Sigmoid colon (tissue), 7 donors: ENCODE data around the gene EFEMP1. TPM values are rescaled to one million over a fixed set of nuclear protein-coding genes. Genes with fewer than 3 reads are reported as not detected.

Experiments used
- DNase-seq: peaks from one replicate; pipeline ENCODE4 v3.0.0-alpha.2; 2019
- H3K27ac ChIP-seq, 4 donors: fragments of 200-600 bp; sonication (generic); one replicate each; pipeline ENCODE4 v1.5.1; 2016 to 2019; ENCODE audit warnings: mild to moderate bottlenecking in 1 of 4
- H3K27me3 ChIP-seq, 3 donors: fragments of 200-600 bp; sonication (generic); one replicate each; pipeline ENCODE4 v1.5.1; 2019; ENCODE audit warnings: mild to moderate bottlenecking in 1 of 3
- H3K36me3 ChIP-seq, 4 donors: fragments of 200-600 bp; sonication (generic); one replicate each; pipeline ENCODE4 v1.5.1; 2016 to 2019
- H3K4me1 ChIP-seq, 4 donors: fragments of 200-600 bp; sonication (generic); one replicate each; pipeline ENCODE4 v1.5.1; 2017 to 2019
- H3K4me3 ChIP-seq, 4 donors: fragments of 200-600 bp; sonication (generic); one replicate each; pipeline ENCODE4 v1.5.1; 2017 to 2019; ENCODE audit warnings: mild to moderate bottlenecking in 2 of 4, moderate library complexity in 1 of 4
- H3K9me3 ChIP-seq, 4 donors: fragments of 200-600 bp in 3 of 4; sonication (generic) in 3 of 4; one replicate each; pipeline versions ENCODE4 v1.5.1 to v1.6.1; 2013 to 2019
- EP300 ChIP-seq, 4 donors: sonication (generic); formaldehyde crosslinking; IDR thresholded peaks; one replicate each; pipeline ENCODE4 v1.6.1; 2017; ENCODE audit warnings: antibody characterized with exemption in 4 of 4
- POLR2A ChIP-seq, 2 donors: fragments of 450-650 bp; IDR thresholded peaks; one replicate each; pipeline ENCODE4 v1.6.1; 2016; ENCODE audit warnings: antibody characterized with exemption in 2 of 2, mild to moderate bottlenecking in 2 of 2, moderate library complexity in 2 of 2
- POLR2AphosphoS5 ChIP-seq, 4 donors: sonication (generic); formaldehyde crosslinking; IDR thresholded peaks; one replicate each; pipeline ENCODE4 v1.6.1; 2017; ENCODE audit warnings: antibody characterized with exemption in 4 of 4
- whole genome bisulfite sequencing, 2 donors: extraction: QIAGEN DNeasy Blood & Tissue Kit; methylation state at CpG; one replicate each; pipeline ENCODE4 v1.1.7; 2013; 5-methylcytosine and 5-hydroxymethylcytosine counted together
- intact Hi-C: fragments of 100-400 bp; cut with DNase I; formaldehyde crosslinking; loops from one replicate; pipeline ENCODE4 v1.15.1; 2023
- polyA plus RNA-seq, 3 donors: library from polyadenylated mRNA; stranded (reverse); fragments of 200-250 nt; gene quantifications; one replicate each; pipeline ENCODE4 v1.2.3, GENCODE V29; 2013
- total RNA-seq, 4 donors: library from RNA; depleted of rRNA; stranded (reverse); fragments of >200 nt; gene quantifications; one replicate each; pipeline ENCODE4 v1.1.0, GENCODE V29; 2016
- TF ChIP-seq, protein P1 (sequence below), 4 experiments: fragments of 450-650 bp in 3 of 4; fragments of 200-600 bp in 1 of 4; IDR thresholded peaks; one replicate each; pipeline ENCODE4 v1.5.1; 2016 to 2019; ENCODE audit warnings: antibody characterized with exemption in 4 of 4, mild to moderate bottlenecking in 3 of 4, moderate library complexity in 2 of 4
- donor health status: healthy with polysubstance abuse.
- donor health status: Bipolar disorder and iron deficiency.
- donor health status: healthy.

EFEMP1 gene
- total and polyA plus RNA-seq, 7 donors = 5.3 to 111 (median 37.7) TPM

DNA sequence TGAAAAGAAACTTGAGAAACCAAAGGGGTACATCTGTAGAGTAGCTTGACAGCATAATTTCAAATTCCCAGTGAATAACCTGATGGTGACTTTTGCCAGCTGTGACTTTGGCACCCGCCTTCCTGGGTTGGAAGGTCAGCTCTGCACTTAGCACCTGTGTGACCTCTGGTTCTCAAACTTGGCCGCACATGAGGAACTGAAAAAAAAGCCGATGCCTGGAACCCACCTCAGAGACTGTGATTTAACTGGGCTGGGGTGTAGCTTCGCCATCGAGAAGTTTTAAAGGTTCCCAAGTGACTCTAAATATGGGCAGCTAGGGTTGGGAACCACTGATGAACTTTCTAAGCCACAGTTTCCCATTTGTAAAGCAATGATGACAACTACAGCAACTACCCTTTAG, 6.5 kb downstream of the EFEMP1 start:
- 85 to 90% methylated on average over 5 of the region's 5 CpGs for WGBS, 2 donors
- H3K4me1 ChIP-seq = no peaks in the 10 kb centered on the region
- H3K4me3 ChIP-seq = no peak overlapping the region
- no peaks in the 10 kb centered on the region for H3K27me3 ChIP-seq
- H3K27ac ChIP-seq = no peak overlapping the region
- intact Hi-C loops = no loop called here
- H3K9me3 ChIP-seq = no peaks in the 10 kb centered on the region
- TF ChIP-seq, protein P1, sequence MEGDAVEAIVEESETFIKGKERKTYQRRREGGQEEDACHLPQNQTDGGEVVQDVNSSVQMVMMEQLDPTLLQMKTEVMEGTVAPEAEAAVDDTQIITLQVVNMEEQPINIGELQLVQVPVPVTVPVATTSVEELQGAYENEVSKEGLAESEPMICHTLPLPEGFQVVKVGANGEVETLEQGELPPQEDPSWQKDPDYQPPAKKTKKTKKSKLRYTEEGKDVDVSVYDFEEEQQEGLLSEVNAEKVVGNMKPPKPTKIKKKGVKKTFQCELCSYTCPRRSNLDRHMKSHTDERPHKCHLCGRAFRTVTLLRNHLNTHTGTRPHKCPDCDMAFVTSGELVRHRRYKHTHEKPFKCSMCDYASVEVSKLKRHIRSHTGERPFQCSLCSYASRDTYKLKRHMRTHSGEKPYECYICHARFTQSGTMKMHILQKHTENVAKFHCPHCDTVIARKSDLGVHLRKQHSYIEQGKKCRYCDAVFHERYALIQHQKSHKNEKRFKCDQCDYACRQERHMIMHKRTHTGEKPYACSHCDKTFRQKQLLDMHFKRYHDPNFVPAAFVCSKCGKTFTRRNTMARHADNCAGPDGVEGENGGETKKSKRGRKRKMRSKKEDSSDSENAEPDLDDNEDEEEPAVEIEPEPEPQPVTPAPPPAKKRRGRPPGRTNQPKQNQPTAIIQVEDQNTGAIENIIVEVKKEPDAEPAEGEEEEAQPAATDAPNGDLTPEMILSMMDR (IDR thresholded peaks at IDR 0.05) = no peak
- TF ChIP-seq EP300 (IDR thresholded peaks at IDR 0.05) = no peak
- no peak for TF ChIP-seq POLR2A (IDR thresholded peaks at IDR 0.05)
- TF ChIP-seq POLR2AphosphoS5 (IDR thresholded peaks at IDR 0.05) = no peak
- no peak for DNase-seq
- no peaks in the 10 kb centered on the region for H3K36me3 ChIP-seq

DNA sequence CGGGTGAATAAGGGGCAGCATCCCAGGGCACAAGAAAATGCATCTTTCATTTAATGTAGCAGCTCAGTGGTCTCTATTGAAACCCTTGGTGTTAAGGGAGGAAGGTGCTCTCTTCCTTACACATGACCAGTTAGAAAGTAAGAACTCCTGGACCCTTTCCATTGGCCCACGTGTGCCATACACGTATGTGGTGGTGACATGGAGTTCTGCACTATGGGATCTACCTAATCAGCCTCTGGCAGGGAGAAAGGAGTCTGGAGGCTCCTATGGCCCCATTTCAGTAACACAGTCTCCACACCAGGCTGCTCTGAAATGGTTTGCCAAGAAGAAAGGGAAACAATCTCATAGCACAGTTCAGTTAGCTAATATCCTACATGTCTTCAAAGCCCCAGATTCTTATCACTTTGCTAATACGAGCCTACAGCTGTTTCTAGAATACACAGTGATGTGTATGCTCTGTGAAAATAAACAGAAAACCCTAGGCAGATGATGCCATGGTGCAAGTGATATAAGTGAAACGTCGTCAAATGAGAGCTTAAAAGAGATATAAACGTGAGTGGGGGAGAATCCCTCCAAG, 7.0 kb downstream of the EFEMP1 start:
- DNase-seq = no peak
- H3K4me1 ChIP-seq = no peaks in the 10 kb centered on the region
- H3K36me3 ChIP-seq = no peaks in the 10 kb centered on the region
- no peak overlapping the region for H3K27ac ChIP-seq
- H3K27me3 ChIP-seq = no peaks in the 10 kb centered on the region
- intact Hi-C loops = no loop called here
- WGBS, 2 donors = 69 to 76% methylated on average over 7 of the region's 7 CpGs
- TF ChIP-seq, protein P1 (IDR thresholded peaks at IDR 0.05) = no peak
- H3K9me3 ChIP-seq = no peaks in the 10 kb centered on the region
- H3K4me3 ChIP-seq = no peak overlapping the region

DNA sequence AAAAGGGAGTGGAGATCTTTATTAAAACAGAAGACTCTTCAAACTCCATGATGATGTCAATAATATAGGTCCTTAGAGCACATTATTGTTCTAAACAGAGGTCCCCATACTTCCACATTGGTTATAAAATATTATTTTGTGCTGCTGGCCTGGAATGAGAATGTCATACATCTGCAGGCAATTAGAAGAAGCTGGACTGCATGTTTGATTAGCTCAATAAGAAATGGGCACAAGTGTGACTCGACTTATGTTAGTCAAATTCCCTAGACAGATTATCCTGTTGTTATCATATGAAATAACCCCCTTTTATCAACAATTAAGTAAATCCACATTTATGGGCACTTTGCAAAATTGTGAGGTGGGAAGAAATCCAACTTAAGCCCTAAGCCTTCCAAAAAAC, 8.8 kb downstream of the EFEMP1 start:
- Histone ChIP-seq H3K27me3 (no peaks in the 10 kb centered on the region), H3K4me3 (no peak overlapping the region), H3K4me1 (no peaks in the 10 kb centered on the region), H3K36me3 (no peaks in the 10 kb centered on the region), H3K27ac (no peak overlapping the region), H3K9me3 (no peaks in the 10 kb centered on the region)
- no peak for TF ChIP-seq POLR2AphosphoS5 (IDR thresholded peaks at IDR 0.05)
- TF ChIP-seq, protein P1 (IDR thresholded peaks at IDR 0.05) = no peak
- TF ChIP-seq POLR2A (IDR thresholded peaks at IDR 0.05) = no peak
- no peak for TF ChIP-seq EP300 (IDR thresholded peaks at IDR 0.05)
- DNase-seq = no peak
- WGBS, 2 donors = 71 to 87% methylated on average over 1 of the region's 1 CpG
- intact Hi-C loops = no loop called here

DNA sequence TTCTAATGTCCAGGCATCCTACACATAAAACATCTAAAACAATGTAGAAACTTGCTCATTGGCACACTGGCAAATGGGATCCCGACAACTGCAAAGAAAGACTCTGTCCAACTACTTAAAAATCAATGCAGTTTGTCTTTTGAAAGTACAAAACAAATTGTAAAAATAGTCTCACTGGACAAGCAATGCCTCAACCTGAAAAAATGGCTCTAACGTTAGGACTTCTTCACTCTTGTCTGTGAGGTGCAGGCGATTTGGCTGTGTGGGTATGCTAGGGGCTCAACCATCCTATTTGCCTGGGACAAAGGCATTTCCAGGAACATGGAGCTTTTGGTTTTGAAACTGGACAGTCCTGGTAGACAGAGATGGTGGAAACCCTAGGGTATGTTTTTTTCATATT, 10.7 kb downstream of the EFEMP1 start:
- Histone ChIP-seq H3K36me3 (no peaks in the 10 kb centered on the region), H3K27ac (no peak overlapping the region), H3K9me3 (no peaks in the 10 kb centered on the region), H3K27me3 (no peaks in the 10 kb centered on the region), H3K4me3 (no peak overlapping the region), H3K4me1 (no peaks in the 10 kb centered on the region)
- 84 to 89% methylated on average over 3 of the region's 3 CpGs for WGBS, 2 donors
- TF ChIP-seq, protein P1 (IDR thresholded peaks at IDR 0.05) = no peak
- TF ChIP-seq POLR2A (IDR thresholded peaks at IDR 0.05) (no peak), EP300 (IDR thresholded peaks at IDR 0.05) (no peak), POLR2AphosphoS5 (IDR thresholded peaks at IDR 0.05) (no peak)
- intact Hi-C loops = no loop called here
- DNase-seq = no peak

DNA sequence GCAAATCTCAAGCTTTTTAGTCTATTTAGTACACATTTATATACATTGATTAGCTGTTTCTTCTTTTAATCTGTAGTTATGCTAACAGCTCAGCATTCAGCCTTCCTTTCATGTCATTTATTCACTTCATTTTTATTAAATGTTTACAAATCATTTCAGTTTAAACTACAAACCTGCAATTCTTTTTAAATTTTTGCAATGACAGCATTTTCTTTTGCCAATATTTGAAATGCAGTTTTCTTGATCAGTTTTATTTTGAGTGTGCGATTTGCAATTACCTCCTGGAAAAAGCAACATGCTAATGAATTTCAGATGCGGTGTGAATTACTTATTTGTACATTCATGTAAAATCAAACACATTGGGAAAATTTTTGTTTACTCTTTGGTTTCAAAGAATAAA, 13.5 kb downstream of the EFEMP1 start:
- intact Hi-C loops = no loop called here
- no peak for DNase-seq
- no peaks in the 10 kb centered on the region for H3K9me3 ChIP-seq
- no peaks in the 10 kb centered on the region for H3K36me3 ChIP-seq
- H3K27me3 ChIP-seq = no peaks in the 10 kb centered on the region
- H3K27ac ChIP-seq = no peak overlapping the region
- 91 to 97% methylated on average over 2 of the region's 2 CpGs for WGBS, 2 donors
- TF ChIP-seq, protein P1 (IDR thresholded peaks at IDR 0.05) = no peak
- TF ChIP-seq POLR2AphosphoS5 (IDR thresholded peaks at IDR 0.05) (no peak), POLR2A (IDR thresholded peaks at IDR 0.05) (no peak), EP300 (IDR thresholded peaks at IDR 0.05) (no peak)
- H3K4me3 ChIP-seq = no peak overlapping the region
- no peaks in the 10 kb centered on the region for H3K4me1 ChIP-seq
